H9 (cell line): ENCODE results near the gene HIC1. TPM values are rescaled to one million over a fixed set of nuclear protein-coding genes. Genes with fewer than 3 reads are reported as not detected.

Experiments used
- DNase-seq: peaks from one replicate; pipeline ENCODE4 v3.0.0-alpha.2; 2017
- H2AFZ ChIP-seq: one replicate; pipeline ENCODE4 v1.6.1; 2013; ENCODE audit warnings: mild to moderate bottlenecking, low read length, control low read depth, moderate library complexity
- H2AK5ac ChIP-seq: 2 replicates; pipeline ENCODE4 v1.6.1; 2013; ENCODE audit warnings: low read length, control low read depth, mixed read lengths; ENCODE audit not compliant: insufficient read length
- H2BK120ac ChIP-seq: one replicate; pipeline ENCODE4 v1.6.1; 2013; ENCODE audit warnings: low read depth, mild to moderate bottlenecking, low read length, control low read depth, inconsistent platforms; ENCODE audit not compliant: poor library complexity, severe bottlenecking
- H2BK12ac ChIP-seq: 2 replicates; pipeline ENCODE4 v1.6.1; 2013; ENCODE audit warnings: low read length, control low read depth, mixed read lengths, low read depth; ENCODE audit not compliant: insufficient read length
- H2BK15ac ChIP-seq: 2 replicates; pipeline ENCODE4 v1.6.1; 2013; ENCODE audit warnings: low read depth, low read length, control low read depth
- H2BK20ac ChIP-seq: one replicate; pipeline ENCODE4 v1.6.1; 2013; ENCODE audit warnings: low read depth, mild to moderate bottlenecking, low read length, control low read depth, inconsistent platforms; ENCODE audit not compliant: poor library complexity, severe bottlenecking
- H2BK5ac ChIP-seq: 2 replicates; pipeline ENCODE4 v1.6.1; 2013; ENCODE audit warnings: low read length, control low read depth, mixed read lengths; ENCODE audit not compliant: insufficient read length
- H3K14ac ChIP-seq: 2 replicates; pipeline ENCODE4 v1.6.1; 2013; ENCODE audit warnings: low read length, control low read depth; ENCODE audit not compliant: insufficient read depth
- H3K18ac ChIP-seq: 2 replicates; pipeline ENCODE4 v1.6.1; 2013; ENCODE audit warnings: low read depth, mild to moderate bottlenecking, mixed read lengths, low read length, control low read depth; ENCODE audit not compliant: insufficient read length
- H3K23ac ChIP-seq: 2 replicates; pipeline ENCODE4 v1.6.1; 2013; ENCODE audit warnings: low read length, control low read depth, mixed read lengths, low read depth; ENCODE audit not compliant: insufficient read length
- H3K23me2 ChIP-seq: 2 replicates; pipeline ENCODE4 v1.6.1; 2013; ENCODE audit warnings: low read depth, mild to moderate bottlenecking, mixed read lengths, low read length, control low read depth; ENCODE audit not compliant: insufficient read length, poor library complexity, severe bottlenecking
- H3K27ac ChIP-seq: 2 replicates; pipeline ENCODE4 v1.5.1; 2013; ENCODE audit warnings: low read length, control low read depth, mixed read lengths, low read depth; ENCODE audit not compliant: insufficient read length
- H3K27me3 ChIP-seq: 2 replicates; pipeline ENCODE4 v1.6.1; 2013; ENCODE audit warnings: low read length, control low read depth, inconsistent platforms; ENCODE audit not compliant: insufficient read depth
- H3K4ac ChIP-seq: 2 replicates; pipeline ENCODE4 v1.6.1; 2013; ENCODE audit warnings: low read depth, mild to moderate bottlenecking, control low read depth, inconsistent platforms, low read length, moderate library complexity
- H3K4me1 ChIP-seq: 2 replicates; pipeline ENCODE4 v1.6.1; 2013; ENCODE audit warnings: low read length, control low read depth, inconsistent platforms; ENCODE audit not compliant: insufficient read depth
- H3K4me2 ChIP-seq: 2 replicates; pipeline ENCODE4 v1.6.1; 2013; ENCODE audit warnings: low read length, control low read depth, mixed read lengths; ENCODE audit not compliant: insufficient read length, insufficient read depth
- H3K56ac ChIP-seq: 2 replicates; pipeline ENCODE4 v1.6.1; 2013; ENCODE audit warnings: low read depth, mild to moderate bottlenecking, mixed read lengths, low read length, control low read depth; ENCODE audit not compliant: insufficient read length
- H3K79me1 ChIP-seq: 2 replicates; pipeline ENCODE4 v1.6.1; 2013; ENCODE audit warnings: low read depth, mild to moderate bottlenecking, moderate library complexity, low read length, control low read depth, inconsistent platforms; ENCODE audit not compliant: insufficient read depth, poor library complexity, severe bottlenecking
- H3K79me2 ChIP-seq: 2 replicates; pipeline ENCODE4 v1.6.1; 2013; ENCODE audit warnings: low read length, control low read depth, inconsistent platforms; ENCODE audit not compliant: insufficient read depth
- H3K9ac ChIP-seq: 2 replicates; pipeline ENCODE4 v1.6.1; 2013; ENCODE audit warnings: low read length, control low read depth, mixed read lengths; ENCODE audit not compliant: insufficient read length; ENCODE audit errors: extremely low read depth
- H3K9me3 ChIP-seq: one replicate; pipeline ENCODE4 v1.6.1; 2013; ENCODE audit warnings: low read depth, low read length, inconsistent platforms; ENCODE audit not compliant: control insufficient read depth
- H3T11ph ChIP-seq: one replicate; pipeline ENCODE4 v1.6.1; 2013; ENCODE audit warnings: mild to moderate bottlenecking, low read length, control low read depth, inconsistent platforms
- H4K20me1 ChIP-seq: one replicate; pipeline ENCODE4 v1.6.1; 2013; ENCODE audit not compliant: control insufficient read depth, insufficient read length, insufficient read depth
- H4K5ac ChIP-seq: 2 replicates; pipeline ENCODE4 v1.6.1; 2013; ENCODE audit warnings: low read depth, mild to moderate bottlenecking, mixed read lengths, low read length, control low read depth; ENCODE audit not compliant: insufficient read length
- H4K8ac ChIP-seq: replicated peaks from 2 replicates; pipeline ENCODE4 v1.6.1; 2013; ENCODE audit warnings: low read length, control low read depth, mixed read lengths, low read depth; ENCODE audit not compliant: insufficient read length
- H4K91ac ChIP-seq: 2 replicates; pipeline ENCODE4 v1.6.1; 2013; ENCODE audit warnings: low read depth, mild to moderate bottlenecking, moderate library complexity, mixed read lengths, low read length, control low read depth; ENCODE audit not compliant: insufficient read length
- H3K27ac Mint-ChIP-seq, 3 experiments: 2 replicates in 2 of 3; 3 replicates in 1 of 3; pipeline ENCODE4 v1.8.0; 2020 to 2021; ENCODE audit warnings: mixed read lengths in 3 of 3, mild to moderate bottlenecking in 1 of 3, moderate library complexity in 1 of 3
- H3K27me3 Mint-ChIP-seq: 2 replicates; pipeline ENCODE4 v1.8.0; 2021; ENCODE audit warnings: low read depth, mild to moderate bottlenecking, moderate library complexity, mixed read lengths
- H3K36me3 Mint-ChIP-seq, 3 experiments: 2 replicates in 2 of 3; 3 replicates in 1 of 3; pipeline ENCODE4 v1.8.0; 2020 to 2021; ENCODE audit warnings: low read depth in 3 of 3, mixed read lengths in 3 of 3; ENCODE audit not compliant: insufficient read depth in 1 of 3
- H3K4me1 Mint-ChIP-seq, 2 experiments: 2 replicates each; pipeline ENCODE4 v1.8.0; 2020; ENCODE audit warnings: mixed read lengths in 2 of 2
- H3K4me3 Mint-ChIP-seq, 2 experiments: 2 replicates in 1 of 2; 3 replicates in 1 of 2; pipeline ENCODE4 v1.8.0; 2020 to 2021; ENCODE audit warnings: mild to moderate bottlenecking in 2 of 2, mixed read lengths in 2 of 2, moderate library complexity in 1 of 2
- H3K9me3 Mint-ChIP-seq, 2 experiments: 2 replicates in 1 of 2; 3 replicates in 1 of 2; pipeline ENCODE4 v1.8.0; 2020; ENCODE audit warnings: mild to moderate bottlenecking in 2 of 2, mixed read lengths in 2 of 2, moderate library complexity in 1 of 2
- WGBS: extraction: QIAGEN DNeasy Blood & Tissue Kit; methylation state at CpG from one replicate; pipeline ENCODE4 v1.1.7; 2013; ENCODE audit warnings: missing lambda C conversion rate, low lambda C conversion rate, mixed read lengths; ENCODE audit not compliant: insufficient read length; ENCODE audit errors: extremely low coverage; 5-methylcytosine and 5-hydroxymethylcytosine counted together
- total RNA-seq: library from RNA; stranded (reverse); gene quantifications from 2 replicates; pipeline ENCODE4 v1.2.1, GENCODE V29; 2021
- TF ChIP-seq, protein P1 (sequence below): fragments of 200-600 bp; sonication (generic); conservative IDR thresholded peaks from 3 replicates; pipeline ENCODE4 v1.8.0; 2021; ENCODE audit warnings: antibody characterized with exemption, mild to moderate bottlenecking

Gene HIC1
- total RNA-seq, 1 experiment from 2014 or later = 1.8 TPM

DNA sequence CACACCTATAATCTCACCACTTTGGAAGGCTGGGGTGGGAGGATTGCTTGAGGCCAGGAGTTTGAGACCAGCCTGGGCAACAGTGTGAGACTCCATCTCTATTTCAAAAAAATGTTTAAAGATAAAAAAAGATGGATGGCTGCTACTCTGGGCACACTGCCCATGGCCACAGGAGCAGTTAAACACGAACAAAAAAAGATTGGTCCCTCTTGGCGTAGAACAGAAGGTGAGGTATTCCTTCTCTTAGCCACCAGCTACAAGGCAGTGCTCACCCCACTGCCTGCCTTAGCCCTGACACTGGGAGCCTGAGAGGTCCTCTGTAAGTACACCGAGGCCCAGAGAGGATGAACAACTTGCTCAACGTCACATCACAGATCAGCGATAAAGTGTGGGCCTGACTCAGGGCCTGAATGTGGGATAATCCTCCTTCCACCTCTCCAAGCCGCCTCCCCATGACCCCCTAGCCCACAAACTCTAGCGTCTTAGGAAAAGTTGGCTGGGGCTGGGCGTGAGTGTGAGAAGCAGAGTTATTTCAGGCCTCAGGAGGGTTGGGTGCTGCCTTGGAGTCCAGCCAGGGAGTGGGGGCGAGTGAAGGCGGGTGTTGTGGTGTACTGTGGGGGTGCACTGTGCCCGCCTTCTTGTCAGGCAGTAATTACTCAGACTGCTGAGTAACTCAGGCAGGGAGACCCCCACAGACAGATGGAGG is 27.2 kb upstream of the HIC1 start:
- no peaks in the 10 kb centered on the region for H3K4me1 ChIP-seq
- H2BK15ac ChIP-seq = no peak overlapping the region
- Mint-ChIP-seq H3K4me3 (no peak overlapping the region; a peak in 1 of 5 replicates), H3K9me3 (peaks cover 5 to 6% of the 10 kb centered on the region in 2 experiments; a peak in 4 of 5 replicates), H3K27ac (no peak overlapping the region), H3K4me1 (peaks cover 13 to 23% of the 10 kb centered on the region in 2 experiments), H3K27me3 (peaks cover 67% of the 10 kb centered on the region), H3K36me3 (no peaks in the 10 kb centered on the region; a peak in 1 of 7 replicates)
- no peak overlapping the region for H3K9ac ChIP-seq
- no peaks in the 10 kb centered on the region for H4K20me1 ChIP-seq
- H2BK20ac ChIP-seq = no peak overlapping the region
- H3K4ac ChIP-seq = no peak overlapping the region
- H2BK120ac ChIP-seq = no peak overlapping the region
- peaks cover 57% of the 10 kb centered on the region for H3K27me3 ChIP-seq
- H4K5ac ChIP-seq = no peak overlapping the region
- WGBS = no CpG with 5 or more reads among the region's 11 CpGs
- H3K23me2 ChIP-seq = peaks cover 23% of the 10 kb centered on the region
- no peak overlapping the region for H3T11ph ChIP-seq
- H3K56ac ChIP-seq = no peak overlapping the region
- DNase-seq = no peak
- no peak overlapping the region for H3K4me2 ChIP-seq
- H3K27ac ChIP-seq = no peak overlapping the region
- H3K14ac ChIP-seq = no peak overlapping the region
- no peak overlapping the region for H4K8ac ChIP-seq
- no peaks in the 10 kb centered on the region for H3K9me3 ChIP-seq
- H3K79me1 ChIP-seq = no peaks in the 10 kb centered on the region
- no peak overlapping the region for H2BK12ac ChIP-seq
- H3K23ac ChIP-seq = no peak overlapping the region
- H3K79me2 ChIP-seq = no peaks in the 10 kb centered on the region
- H3K18ac ChIP-seq = no peak overlapping the region
- H2AK5ac ChIP-seq = no peak overlapping the region
- H2BK5ac ChIP-seq = no peak overlapping the region
- TF ChIP-seq, protein P1, sequence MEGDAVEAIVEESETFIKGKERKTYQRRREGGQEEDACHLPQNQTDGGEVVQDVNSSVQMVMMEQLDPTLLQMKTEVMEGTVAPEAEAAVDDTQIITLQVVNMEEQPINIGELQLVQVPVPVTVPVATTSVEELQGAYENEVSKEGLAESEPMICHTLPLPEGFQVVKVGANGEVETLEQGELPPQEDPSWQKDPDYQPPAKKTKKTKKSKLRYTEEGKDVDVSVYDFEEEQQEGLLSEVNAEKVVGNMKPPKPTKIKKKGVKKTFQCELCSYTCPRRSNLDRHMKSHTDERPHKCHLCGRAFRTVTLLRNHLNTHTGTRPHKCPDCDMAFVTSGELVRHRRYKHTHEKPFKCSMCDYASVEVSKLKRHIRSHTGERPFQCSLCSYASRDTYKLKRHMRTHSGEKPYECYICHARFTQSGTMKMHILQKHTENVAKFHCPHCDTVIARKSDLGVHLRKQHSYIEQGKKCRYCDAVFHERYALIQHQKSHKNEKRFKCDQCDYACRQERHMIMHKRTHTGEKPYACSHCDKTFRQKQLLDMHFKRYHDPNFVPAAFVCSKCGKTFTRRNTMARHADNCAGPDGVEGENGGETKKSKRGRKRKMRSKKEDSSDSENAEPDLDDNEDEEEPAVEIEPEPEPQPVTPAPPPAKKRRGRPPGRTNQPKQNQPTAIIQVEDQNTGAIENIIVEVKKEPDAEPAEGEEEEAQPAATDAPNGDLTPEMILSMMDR = no peak
- no peak overlapping the region for H4K91ac ChIP-seq
- no peak overlapping the region for H2AFZ ChIP-seq
